Measurements from ENCODE around the gene FAM9C. TPM values are rescaled to one million over a fixed set of nuclear protein-coding genes. Genes with fewer than 3 reads are reported as not detected.

Gene FAM9C
- total RNA-seq, 1 donor from 2014 or later = not detected

DNA sequence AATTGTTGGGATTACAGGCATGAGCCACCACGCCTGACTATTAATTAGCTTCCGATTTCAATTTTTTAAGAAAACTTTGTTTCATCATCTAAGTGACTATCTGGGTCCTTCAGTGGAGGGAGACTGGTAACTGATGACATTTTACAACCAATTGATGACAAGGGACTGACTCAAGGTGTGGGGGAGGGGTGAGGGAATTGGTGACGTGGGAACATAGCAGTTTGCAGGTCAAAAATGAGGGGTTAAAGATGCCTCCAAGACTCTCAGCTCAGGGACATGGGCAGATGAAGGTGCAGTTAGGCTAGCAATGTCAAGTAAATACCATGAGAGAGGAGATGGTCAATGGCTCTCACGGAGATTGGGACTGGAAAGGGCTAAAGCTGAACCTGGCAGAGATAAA lies 5.7 kb upstream of the FAM9C start:
- Mint-ChIP-seq H3K36me3 (ENCODE audit: unreplicated experiment) (no peaks in the 10 kb centered on the region), H3K4me3 (ENCODE audit: unreplicated experiment) (no peak overlapping the region), H3K27me3 (ENCODE audit: unreplicated experiment) (no peaks in the 10 kb centered on the region), H3K27ac (ENCODE audit: unreplicated experiment) (no peak overlapping the region), H3K4me1 (ENCODE audit: unreplicated experiment) (peaks cover 19% of the 10 kb centered on the region), H3K9me3 (ENCODE audit: unreplicated experiment) (no peaks in the 10 kb centered on the region)
- TF ChIP-seq, protein P1, sequence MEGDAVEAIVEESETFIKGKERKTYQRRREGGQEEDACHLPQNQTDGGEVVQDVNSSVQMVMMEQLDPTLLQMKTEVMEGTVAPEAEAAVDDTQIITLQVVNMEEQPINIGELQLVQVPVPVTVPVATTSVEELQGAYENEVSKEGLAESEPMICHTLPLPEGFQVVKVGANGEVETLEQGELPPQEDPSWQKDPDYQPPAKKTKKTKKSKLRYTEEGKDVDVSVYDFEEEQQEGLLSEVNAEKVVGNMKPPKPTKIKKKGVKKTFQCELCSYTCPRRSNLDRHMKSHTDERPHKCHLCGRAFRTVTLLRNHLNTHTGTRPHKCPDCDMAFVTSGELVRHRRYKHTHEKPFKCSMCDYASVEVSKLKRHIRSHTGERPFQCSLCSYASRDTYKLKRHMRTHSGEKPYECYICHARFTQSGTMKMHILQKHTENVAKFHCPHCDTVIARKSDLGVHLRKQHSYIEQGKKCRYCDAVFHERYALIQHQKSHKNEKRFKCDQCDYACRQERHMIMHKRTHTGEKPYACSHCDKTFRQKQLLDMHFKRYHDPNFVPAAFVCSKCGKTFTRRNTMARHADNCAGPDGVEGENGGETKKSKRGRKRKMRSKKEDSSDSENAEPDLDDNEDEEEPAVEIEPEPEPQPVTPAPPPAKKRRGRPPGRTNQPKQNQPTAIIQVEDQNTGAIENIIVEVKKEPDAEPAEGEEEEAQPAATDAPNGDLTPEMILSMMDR (IDR thresholded peaks at IDR 0.05) = no peak
- DNase-seq (ENCODE audit: extremely low spot score, unreplicated experiment) = no peak

DNA sequence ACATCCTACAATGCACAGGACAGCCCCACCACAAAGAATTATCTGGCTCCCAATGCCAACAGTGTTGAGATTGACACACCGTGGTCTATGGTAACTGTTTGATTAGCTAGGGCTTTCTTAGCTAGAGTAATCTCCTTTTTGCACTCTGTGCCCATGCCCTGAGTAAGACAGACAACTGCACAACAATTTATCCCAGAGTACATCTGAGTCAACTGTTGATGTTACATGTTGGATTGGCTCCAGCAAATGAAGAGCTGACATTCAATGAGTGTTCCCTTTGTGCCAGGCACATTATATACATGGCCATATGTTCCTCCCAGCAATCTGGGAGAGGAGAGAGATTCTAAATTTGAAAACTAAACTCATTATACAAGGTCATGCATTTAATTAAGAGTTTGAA lies 3.9 kb upstream of the FAM9C start:
- Mint-ChIP-seq H3K27ac (ENCODE audit: unreplicated experiment) (no peak overlapping the region), H3K36me3 (ENCODE audit: unreplicated experiment) (no peaks in the 10 kb centered on the region), H3K27me3 (ENCODE audit: unreplicated experiment) (no peaks in the 10 kb centered on the region), H3K4me1 (ENCODE audit: unreplicated experiment) (peaks cover 15% of the 10 kb centered on the region), H3K9me3 (ENCODE audit: unreplicated experiment) (no peaks in the 10 kb centered on the region), H3K4me3 (ENCODE audit: unreplicated experiment) (no peak overlapping the region)
- TF ChIP-seq, protein P1 (IDR thresholded peaks at IDR 0.05) = no peak
- no peak for DNase-seq (ENCODE audit: extremely low spot score, unreplicated experiment)

DNA sequence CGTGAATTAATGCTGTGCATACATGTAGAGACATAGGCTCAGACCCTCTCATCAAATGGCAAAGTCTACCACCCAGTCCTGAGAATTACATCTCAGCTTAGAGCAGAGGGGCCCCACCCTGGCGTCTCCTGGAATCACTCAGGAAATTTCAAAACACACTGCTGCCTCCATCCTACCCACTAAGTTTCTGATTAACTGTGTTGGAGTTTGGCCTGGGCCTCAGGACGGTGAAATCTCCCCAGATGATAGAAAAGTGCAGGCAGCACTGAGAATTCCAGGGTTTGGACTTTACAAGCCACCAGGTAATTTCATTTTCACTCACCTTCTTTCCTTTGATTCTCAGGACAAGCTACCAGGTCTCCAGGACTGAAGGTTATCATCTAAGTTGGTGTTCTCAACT lies 3.3 kb upstream of the FAM9C start:
- no peaks in the 10 kb centered on the region for H3K36me3 Mint-ChIP-seq (ENCODE audit: unreplicated experiment)
- TF ChIP-seq, protein P1 (IDR thresholded peaks at IDR 0.05) = no peak
- no peak overlapping the region for H3K27ac Mint-ChIP-seq (ENCODE audit: unreplicated experiment)
- no peaks in the 10 kb centered on the region for H3K9me3 Mint-ChIP-seq (ENCODE audit: unreplicated experiment)
- no peaks in the 10 kb centered on the region for H3K27me3 Mint-ChIP-seq (ENCODE audit: unreplicated experiment)
- DNase-seq (ENCODE audit: extremely low spot score, unreplicated experiment) = no peak
- no peak overlapping the region for H3K4me3 Mint-ChIP-seq (ENCODE audit: unreplicated experiment)
- peaks cover 15% of the 10 kb centered on the region for H3K4me1 Mint-ChIP-seq (ENCODE audit: unreplicated experiment)

DNA sequence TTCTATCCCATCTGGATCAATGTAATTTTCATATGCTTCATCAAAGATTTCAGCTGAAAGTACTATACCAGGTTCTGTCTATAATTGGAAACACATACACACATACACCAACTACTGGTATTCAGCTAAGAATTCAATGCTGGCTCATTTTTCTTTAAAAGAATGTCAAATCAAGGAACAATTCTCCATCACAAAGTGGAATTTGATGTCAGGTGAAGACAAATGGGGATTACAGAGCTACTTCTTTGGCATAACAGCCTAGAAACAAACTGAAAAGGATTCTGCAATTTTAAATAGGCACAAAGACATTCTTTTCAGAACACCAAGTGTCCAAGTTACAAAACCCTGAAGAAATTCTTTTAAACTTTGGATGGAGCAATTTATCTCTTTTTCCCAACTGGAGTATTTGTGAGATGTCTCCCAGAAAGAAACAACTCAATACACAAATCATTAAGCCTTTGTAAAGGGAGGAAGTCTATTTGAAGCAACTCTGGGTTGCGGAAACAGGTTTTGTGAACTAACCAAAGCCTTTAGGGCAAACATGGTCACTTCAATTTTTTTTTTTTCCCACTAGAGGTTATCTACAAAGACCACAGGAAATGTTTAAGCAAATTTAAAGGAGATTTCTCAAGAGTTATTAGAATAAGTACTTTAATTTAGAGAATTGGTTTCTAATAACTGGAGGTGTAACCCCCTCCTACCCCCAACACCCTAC lies 1.9 kb upstream of the FAM9C start:
- no peak overlapping the region for H3K4me3 Mint-ChIP-seq (ENCODE audit: unreplicated experiment)
- TF ChIP-seq, protein P1 (IDR thresholded peaks at IDR 0.05) = no peak
- H3K9me3 Mint-ChIP-seq (ENCODE audit: unreplicated experiment) = no peaks in the 10 kb centered on the region
- no peak overlapping the region for H3K27ac Mint-ChIP-seq (ENCODE audit: unreplicated experiment)
- no peak for DNase-seq (ENCODE audit: extremely low spot score, unreplicated experiment)
- no peaks in the 10 kb centered on the region for H3K27me3 Mint-ChIP-seq (ENCODE audit: unreplicated experiment)
- H3K36me3 Mint-ChIP-seq (ENCODE audit: unreplicated experiment) = no peaks in the 10 kb centered on the region
- H3K4me1 Mint-ChIP-seq (ENCODE audit: unreplicated experiment) = peaks cover 11% of the 10 kb centered on the region

DNA sequence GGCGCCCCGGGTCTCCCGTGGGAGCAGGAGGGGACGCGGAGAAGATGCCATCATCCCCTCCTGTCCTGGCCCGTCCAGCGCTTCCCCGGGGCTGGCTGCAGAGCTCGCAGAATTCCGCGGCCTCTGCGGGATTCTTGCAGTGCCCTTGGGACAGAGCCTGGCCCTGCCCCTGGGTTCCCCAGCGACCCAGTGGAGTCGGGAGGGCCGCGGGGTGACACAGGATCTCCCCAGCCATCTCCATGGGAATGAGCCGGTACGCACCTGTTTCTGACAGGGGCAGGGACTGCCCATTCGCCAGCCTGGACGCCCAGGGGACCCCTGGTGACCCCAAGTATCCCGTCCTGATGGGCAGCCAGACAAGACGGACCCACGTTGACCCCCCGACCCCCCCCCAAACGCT lies 482 bp downstream of the FAM9C start:
- Mint-ChIP-seq H3K4me1 (ENCODE audit: unreplicated experiment) (peaks cover 11% of the 10 kb centered on the region), H3K4me3 (ENCODE audit: unreplicated experiment) (no peak overlapping the region), H3K9me3 (ENCODE audit: unreplicated experiment) (peaks cover 8% of the 10 kb centered on the region), H3K27ac (ENCODE audit: unreplicated experiment) (no peak overlapping the region), H3K36me3 (ENCODE audit: unreplicated experiment) (no peaks in the 10 kb centered on the region), H3K27me3 (ENCODE audit: unreplicated experiment) (no peaks in the 10 kb centered on the region)
- TF ChIP-seq, protein P1 (IDR thresholded peaks at IDR 0.05) = no peak
- no peak for DNase-seq (ENCODE audit: extremely low spot score, unreplicated experiment)

Measured in osteocyte (in vitro differentiated cells).